Retina (tissue), 1 donor: ENCODE measurements around the gene PNPT1.
"Not testable (repeated sequence)": the region's sequence is repeated elsewhere in the genome, so short reads cannot be mapped to it uniquely, and the experiment has no call there.

Source experiments
- DNase-seq: peaks from one replicate; pipeline ENCODE4 v3.0.0-alpha.2; 2016

Gene PNPT1

DNA sequence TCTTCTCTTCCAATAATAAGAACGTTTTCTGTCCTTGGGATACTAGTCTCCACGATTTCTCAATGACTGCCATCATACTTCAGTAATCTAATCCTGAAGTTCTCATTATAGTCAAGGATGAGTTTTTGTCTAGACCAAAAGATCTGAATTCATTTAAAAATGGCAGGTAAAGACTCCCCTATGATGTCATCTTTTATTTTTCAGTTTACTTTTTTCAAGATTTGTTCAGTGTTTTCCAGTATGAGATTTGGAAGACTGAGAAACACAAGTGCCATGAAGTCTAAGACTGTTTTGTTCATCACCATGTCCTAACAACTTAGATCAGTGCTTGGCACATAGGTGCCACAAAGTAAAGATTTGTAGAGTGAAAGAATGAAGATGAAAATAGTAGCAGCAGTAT lies 40.4 kb downstream of the PNPT1 start:
- no peak for DNase-seq

DNA sequence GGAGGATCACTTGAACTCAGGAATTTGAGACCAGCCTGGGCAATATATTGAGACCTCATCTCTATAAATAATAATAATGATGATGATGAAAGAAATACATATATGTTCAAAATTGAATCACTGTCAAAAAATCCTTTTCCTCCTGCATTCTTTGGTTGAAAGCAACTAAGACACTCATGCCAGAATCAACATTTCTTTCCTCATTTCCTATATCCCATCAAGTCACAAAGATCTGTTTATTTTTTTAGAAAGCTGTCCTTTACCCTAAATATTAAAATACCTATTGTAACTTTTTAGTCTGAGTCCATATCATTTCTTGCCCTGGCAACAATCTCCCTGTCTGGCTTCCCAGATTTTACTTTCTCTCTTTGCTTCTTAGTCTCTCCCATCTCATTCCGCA lies 44.4 kb downstream of the PNPT1 start:
- no peak for DNase-seq

DNA sequence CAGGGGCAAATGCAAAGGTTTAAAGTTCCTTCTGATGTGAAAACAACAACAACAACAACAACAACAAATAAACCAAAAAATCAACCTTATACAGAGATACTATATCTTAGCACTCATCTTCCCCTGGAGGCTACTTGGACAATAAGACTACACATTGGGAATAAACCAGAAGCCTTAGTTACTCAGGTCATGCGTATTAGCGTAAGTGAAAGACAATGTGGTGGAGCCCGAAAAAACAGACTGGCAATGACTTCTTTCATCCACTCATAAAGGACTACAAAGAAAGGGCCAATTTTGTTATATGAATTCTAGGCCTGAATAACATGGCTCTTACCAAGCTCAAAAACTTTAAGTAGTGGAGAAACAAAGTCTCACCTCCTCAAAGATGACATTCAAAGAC lies 56.8 kb downstream of the PNPT1 start:
- DNase-seq = no peak

DNA sequence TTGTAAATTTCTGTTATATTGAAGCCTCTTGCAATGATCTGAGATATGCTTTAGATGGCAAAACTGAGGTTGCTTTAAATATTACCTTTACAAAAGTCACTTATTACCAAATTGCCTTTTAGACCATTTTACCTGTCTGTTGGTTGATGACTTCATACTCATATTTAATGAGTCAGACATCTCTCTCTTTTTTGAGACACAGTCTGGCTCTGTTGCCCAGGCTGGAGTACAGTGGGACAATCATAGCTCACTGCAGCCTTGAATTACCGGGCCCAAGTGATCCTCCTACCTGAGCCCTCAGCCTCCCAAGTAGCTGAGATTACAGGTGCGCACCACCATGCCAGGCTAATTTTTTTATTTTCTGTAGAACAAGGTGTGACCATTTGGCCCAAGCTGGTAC lies 64.7 kb downstream of the PNPT1 start:
- no peak for DNase-seq

DNA sequence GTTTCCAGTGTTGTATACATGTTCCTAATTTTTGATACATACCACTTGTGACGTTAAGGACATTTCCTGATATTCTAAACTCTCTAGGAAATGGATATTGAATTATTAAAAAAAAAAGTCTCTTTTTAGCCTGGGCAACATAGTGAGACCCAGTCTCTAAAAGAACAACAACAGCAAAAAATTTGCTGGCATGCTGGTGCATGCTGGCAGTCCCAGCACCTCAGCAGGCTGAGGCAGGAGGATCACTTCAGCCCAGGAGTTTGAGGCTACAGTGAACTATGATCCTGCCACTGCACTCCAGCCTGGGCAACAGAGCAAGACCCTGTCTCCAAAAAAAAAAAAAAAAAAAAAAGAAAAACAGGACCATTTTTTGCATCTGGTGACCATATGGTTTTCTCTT lies 65.7 kb downstream of the PNPT1 start:
- DNase-seq = no peak

DNA sequence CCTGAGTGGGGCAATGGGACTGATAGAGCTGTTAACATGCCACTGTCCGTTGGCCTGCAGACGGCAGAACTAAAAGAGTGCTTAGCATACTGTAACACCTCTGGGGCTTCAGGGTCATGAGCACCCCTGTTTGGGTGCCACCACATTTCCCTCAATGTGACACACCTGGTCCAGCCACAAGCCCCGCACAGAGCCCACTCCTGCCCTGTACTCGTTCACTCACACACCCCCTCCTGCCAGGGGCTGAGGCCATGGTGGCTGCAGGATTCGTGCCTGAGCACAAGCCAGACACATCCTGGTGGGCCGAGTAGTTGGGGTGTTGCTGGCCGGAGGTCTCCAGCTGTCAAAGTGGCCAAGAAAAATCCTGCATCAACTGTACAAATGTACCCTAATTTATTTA lies 71.8 kb downstream of the PNPT1 start:
- no peak for DNase-seq

DNA sequence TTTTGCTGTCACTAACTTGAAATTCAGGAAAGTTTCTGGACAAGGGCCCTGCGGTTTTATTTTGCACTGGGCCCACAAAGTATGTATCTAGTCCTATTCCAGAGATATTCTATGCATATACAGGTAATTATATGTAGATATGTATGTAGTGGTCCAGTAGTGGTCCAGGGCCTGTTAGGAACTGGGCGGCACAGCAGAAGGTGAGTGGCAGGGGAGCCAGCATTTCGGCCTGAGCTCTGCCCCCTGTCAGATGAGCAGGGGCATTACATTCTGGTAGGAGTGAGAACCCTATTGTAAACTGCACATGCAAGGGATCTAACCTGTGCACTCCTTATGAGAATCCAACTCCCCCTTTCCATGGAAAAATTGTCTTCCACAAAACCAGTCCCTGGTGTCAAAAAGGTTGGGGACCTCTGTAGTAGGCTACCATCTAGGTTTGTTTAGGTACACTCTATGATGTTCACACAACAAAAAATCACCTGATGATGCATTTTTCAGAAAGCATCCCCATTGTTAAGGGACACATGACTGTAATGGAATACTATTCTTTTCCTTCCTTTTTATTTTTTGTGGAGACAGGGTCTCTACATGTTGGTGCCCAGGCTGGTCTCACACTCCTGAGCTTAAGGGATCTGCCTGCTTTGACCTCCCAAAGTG lies 73.4 kb downstream of the PNPT1 start:
- no peak for DNase-seq

DNA sequence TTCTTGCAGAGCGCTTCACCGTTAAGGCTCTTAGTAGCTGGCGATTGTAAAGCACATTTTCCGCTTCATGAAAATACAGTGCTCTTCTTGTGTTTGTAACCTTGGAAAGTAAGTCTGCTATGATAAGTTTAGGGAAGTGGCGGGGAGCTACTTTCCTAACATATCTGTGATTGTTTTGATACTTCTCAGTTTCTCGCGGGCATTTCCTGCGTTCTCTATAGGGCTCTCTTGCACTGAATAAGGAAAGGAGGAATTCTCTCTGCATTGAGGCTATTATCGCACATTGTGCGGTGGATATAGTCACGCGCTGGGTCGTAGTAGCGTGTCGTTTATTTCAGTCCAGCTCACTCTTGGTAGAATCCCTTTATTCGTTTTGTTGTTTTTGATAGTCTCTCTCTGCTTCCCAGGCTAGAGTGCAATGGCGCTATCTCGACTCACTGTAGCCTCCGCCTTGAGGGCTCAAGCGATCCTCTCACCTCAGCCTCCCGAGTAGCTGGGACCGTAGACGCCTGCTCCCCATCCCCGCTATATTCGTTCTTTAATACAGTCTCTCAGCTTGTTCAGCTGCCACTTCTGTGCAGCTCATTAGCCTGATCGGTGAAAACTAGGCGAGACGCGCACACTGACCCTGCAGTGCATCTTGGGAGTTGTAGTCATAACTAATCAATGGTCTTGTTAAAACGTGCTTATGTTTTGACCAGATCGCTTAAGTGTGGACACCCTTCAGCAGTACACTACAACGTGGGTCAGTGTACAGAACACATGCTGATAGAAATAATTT lies 75.2 kb downstream of the PNPT1 start:
- peak; percentile 83 for DNase-seq

DNA sequence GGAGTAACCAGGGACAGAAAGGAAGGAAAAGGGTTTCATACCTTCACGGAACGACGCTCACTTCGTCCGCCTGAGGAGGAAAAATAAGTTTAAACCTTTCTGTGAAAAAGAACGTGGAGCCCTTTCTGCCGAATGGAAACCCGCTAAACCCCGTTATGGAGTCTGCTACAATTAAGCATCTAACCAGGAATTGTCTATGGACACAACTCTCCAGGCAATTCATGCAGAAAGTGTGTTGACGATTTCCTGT lies 75.7 kb downstream of the PNPT1 start:
- no peak for DNase-seq

DNA sequence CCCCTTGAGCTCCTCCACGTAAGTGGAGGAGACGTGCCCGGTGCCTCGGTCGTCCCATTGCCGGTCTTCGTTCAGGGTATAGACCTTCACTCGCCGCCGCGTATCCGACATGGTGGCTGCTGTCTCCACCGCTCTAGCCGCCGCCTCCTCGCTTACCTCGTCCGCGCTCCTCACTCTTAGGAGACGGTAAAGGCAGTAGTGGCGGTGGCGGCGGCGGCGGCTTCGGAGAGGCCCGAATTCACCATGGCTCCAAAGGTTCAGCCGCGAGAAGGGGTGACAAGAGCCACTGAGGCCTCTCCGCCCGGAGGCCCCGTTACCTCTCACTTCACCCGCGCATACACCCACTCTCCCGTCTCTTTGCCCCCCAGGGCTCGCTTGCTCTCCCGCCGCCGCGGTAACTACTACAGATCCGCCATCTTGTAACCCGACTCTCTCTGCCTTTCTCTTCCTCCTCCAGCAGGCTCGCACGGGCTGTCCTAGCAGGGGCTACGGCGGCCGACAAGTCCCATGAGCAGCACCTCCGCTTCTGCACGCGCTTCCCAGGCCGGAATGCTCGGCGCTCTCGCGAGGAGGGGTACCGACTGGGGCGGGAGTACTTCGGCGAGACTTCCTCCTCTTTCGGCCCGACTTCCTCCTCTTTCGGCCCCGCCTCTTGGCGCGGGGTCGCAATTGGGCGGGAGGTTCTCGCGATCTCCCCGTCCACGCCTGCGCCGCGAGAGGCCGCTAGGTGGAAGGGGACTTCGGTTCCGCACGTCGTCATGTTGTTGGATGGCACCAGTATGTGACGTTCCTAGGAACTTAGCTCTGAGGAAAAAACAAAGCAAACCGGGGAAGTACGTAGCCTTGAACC lies 76.2 kb downstream of the PNPT1 start, which contains the start of gene PPP4R3B:
Gene PPP4R3B (minus strand): TSS at position 448 of the 850 bp plus-strand sequence. CDS start 337 bp downstream, at position 111.
- peak; percentile 98 for DNase-seq

DNA sequence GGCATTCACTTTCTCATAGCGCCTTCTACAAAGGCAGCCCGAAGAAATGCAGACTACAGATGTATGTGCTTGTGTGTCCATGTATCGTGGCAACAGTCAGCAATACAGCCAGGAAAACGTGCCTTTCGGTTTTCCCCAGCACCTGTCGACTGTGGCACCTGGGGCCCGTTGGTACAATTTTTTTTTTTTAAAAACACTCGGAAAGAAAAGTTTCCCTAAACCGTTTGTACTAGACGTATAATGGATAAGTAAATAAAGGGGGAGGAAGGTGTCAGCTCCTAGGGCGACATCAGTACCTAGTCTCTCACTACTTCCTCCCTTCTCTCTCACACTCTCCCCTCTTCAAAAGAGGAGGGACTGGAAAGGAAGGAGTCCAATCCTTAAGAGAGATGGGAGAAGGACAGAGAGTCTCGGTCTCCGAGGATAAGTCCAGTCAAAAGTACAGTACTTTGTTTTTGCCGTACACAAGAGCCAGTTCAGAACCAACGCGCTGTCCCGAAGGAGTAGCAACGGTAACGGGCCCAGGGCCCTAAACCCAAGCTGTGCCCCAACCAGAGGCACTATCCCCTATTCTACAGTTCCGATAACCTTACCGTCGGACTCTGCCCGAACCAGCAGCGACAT lies 77.0 kb downstream of the PNPT1 start:
- DNase-seq = no peak

DNA sequence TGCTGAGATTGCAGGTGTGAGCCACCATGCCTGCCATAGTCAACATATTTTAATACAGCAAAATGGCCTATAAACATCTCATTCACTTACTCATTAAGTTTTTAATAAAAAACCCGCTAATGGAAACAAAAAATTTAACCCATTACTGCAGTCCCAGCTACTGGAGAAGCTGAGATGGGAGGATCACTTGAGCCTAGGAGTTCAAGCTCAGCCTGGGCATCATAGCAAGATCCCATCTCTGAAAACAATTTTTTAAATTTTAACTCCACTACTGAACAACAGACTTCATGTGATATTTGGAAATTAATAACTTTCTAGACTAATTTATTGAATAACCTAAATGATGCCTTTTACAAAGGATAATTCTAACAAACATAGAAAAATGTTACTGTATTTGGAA lies 81.6 kb downstream of the PNPT1 start:
- DNase-seq = no peak

DNA sequence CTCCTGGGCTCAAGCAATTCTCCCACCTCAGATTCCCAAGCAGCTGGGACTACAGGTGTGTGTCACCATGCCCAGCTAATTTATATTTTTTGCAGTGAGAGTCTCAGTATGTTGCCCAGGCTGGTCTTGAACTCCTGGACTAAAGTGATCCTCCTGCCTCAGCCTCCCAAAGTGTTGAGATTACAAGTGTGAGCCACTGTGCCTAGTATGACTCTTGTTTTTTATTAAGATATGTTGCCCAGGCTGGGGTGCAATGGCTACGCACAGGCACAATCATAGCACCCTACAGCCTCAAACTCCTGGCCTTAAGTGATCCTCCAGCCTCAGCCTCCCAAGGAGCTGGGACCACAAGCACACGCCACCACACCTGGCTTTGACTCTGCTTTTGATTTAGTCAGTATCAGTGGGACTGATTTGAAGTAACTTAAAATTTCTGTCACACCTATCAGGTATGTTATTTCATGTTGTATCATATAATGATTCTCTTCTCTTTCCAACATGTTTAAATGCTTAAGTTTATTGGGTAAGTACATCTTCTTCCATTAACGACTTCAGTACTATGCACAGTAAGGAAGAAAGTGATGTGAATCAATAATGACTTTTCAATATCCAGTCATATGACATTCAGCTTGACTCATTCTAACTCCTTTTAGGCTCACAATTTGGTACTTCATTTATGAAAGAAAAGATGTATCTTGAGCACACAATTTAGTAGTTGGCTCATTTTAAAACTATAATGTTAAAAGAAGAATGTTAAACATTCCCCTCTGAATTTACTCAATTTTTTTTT lies 82.5 kb downstream of the PNPT1 start:
- no peak for DNase-seq

DNA sequence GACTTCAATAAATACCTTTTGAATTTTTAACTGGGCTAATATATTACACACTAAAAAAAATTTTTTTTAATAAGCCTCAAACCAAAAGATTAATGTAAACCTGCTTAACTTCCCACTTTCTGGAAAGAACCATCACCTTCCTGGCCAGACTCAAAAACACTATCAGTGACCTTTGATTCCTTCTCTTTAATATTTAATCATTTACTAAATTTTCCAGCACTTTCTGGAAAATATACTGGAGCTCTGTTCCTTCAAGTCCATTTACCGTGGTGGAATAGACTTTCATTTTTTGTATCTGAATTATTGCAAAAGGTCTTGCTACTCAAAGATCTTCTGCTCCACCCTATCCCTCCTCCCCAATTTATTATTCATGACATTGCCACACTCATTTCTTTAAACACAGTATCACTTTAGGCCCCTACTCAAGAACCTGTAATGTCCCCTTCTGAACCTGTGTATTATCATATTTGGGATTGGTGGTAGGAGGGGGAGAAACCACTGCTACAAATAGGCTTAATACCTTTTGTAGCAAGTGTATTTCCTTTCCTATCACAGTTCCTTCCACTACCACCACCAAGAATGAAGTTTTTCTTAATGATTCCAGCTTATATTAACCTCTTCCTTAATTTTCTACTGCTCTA lies 83.6 kb downstream of the PNPT1 start:
- DNase-seq = no peak

DNA sequence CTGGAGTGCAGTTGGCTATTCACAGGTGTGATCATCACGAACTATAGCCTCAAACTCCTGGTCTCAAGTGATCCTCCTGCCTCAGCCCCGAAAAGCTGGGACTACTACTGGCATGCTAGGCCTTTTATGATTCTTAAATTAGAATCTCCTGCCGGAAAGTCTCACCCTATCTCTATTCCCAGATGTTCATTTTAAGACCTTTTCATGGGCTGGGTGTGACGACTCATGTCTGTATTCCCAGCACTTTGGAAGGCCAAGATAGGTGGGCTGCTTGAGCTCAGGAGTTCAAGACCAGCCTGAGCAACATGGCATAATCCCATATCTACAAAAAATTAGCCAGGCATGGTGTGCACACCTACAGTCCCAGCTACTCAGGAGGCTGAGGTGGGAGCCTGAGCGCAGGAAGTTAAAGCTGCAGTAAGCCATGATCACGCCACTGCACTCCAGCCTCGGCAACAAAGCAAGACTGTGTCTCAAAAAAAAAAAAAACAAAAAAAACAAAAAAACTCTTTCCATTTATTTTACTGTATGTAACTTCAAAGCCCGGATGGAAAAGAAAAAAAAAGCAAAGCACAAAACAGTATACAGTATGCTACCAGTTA lies 84.3 kb downstream of the PNPT1 start:
- DNase-seq = no peak

DNA sequence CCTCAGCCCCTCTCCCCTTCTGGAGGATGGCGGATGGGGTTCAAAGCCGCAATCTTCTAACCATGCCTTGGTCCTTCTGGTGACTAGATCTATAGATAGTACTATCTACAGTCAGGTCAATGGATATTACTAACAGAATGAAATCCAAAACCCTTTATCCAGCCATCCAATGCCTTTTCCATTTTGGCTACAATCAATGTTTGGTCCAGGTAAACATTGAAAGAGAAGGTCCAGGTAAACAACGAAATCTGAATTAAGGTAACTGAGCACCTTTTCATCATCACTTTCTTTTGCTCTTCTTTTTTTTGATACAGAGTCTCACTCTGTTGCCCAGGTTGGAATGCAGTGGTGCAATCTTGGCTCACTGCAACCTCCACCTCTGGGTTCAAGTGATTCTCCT lies 85.9 kb downstream of the PNPT1 start:
- no peak for DNase-seq

DNA sequence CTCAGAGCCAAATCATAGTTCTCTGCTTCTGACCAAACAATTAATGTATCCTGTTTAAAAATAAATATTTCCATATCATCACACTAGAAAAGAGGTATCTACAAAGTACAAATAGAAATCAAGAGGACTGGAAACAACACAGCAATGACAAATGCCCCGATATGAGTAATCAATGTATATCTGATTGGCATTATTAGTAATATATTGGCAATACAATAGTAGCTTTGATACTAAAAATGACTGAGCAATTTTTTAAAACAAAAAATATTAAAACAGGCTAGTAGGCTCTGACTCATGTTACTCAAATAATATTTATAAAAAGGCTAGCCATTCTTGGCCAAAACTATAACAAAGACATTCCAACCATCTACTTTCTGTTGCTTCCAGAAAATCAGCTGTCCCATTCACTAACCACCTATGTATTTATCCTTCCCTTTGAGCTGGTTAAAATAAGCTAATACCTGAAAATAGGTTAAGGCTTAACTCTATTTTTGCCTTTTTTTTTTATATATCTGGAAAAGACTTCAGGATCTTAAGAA lies 89.5 kb downstream of the PNPT1 start:
- no peak for DNase-seq

DNA sequence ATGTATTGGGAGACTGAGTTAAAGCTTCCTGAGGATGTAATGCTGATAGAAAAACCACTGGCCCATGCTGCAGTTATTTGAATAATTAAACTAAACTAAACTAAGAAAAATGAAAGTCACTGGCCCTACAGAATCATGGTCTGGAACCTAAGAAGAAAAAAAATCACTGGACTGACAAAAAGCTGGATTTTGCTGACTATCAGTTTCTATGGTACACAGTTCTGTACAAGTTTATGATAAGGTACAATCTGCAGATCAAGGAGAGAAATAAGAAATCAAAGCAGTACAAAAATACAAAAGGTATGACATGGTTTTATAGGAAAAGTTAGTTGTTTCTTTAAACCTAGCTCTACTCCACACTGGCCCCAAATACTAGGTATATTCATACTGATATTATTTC lies 91.8 kb downstream of the PNPT1 start:
- DNase-seq = no peak

DNA sequence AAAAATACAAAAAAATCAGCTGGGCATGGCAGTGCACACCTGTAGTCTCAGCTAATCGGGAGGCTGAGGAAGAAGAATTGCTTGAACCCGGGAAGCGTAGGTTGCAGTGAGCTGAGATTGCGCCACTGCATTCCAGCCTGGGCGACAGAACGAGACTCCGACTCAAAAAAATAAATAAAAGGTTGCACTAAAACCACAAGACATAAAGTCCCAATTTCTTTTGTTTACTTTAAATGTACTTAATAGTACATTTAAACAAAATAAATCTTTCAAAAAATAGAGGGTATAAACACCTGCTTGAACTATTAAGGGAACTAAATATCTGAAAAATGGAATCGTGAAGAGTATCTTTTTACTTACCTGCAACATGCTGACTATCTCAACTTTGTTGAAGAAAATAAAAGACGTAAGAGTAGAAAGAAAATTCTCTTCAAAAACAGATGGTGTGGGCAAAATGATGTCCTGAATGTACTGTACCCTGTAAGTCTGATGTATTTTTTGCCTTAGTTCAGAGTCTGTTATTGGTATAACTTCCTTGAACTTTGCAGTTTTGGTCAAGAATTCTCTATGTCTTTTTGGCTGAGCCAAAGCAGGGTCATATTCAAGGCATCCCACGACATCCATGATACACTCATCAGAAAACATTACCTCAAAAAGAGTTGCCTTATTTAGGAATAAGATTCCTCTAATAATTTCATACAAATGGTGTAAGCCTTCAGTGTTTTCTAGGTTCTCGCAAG lies 95.4 kb downstream of the PNPT1 start:
- no peak for DNase-seq

DNA sequence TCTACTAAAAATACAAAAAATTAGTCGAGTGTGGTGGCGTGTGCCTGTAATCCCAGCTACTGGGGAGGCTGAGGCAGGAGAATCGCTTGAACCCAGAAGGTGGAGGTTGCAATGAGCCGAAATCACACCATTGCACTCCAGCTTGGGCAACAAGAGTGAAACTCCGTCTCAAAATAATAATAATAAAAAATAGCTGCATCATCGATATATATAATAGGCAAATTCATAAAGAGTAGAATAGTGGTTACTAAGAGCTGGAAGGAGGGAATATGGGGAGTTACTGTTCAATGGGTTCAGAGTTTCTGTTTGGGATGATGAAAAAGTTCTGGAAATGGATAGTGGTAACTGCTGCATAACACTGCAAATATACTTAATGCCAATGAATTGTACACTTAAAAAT lies 96.8 kb downstream of the PNPT1 start:
- not testable (repeated sequence) for DNase-seq

DNA sequence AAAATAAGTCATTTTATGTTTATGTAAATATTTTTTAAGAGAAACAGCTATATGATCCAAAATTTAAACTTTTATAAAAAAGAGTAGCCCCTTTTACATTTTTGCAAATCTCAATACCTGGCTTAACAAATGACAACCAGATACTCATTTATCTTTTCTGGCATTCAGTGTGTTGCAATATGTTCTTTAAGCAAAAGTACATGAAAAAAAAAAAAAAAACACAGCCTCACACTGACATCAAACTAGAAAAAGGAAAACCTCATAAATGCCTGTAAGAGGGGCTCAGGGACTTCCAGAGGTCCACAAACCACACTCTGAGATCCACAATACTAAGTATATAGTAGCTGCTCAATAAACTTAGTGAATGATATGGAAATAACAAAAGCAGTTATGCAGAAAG lies 98.1 kb downstream of the PNPT1 start:
- DNase-seq = no peak
